ENCODE data around the gene LRRC49.

Gene LRRC49

GRCh38 chr15:71094137-71094536 is 201.5 kb downstream of the LRRC49 start:
- DNase-seq, result no peak
- no peak overlapping the region for H4K12ac ChIP-seq (ENCODE audit: low read depth, low read length)
- no CpG with 5 or more reads among the region's 2 CpGs for WGBS (ENCODE audit: extremely low coverage, insufficient coverage, insufficient read length)

GRCh38 chr15:71096676-71097075 is 204.1 kb downstream of the LRRC49 start:
- Histone ChIP-seq H3K4me2 (ENCODE audit: low read length) (no peak overlapping the region), H3K9me3 (ENCODE audit: insufficient read depth, low read depth, low read length) (peaks cover 4% of the 10 kb centered on the region), H3K27me3 (ENCODE audit: insufficient read depth, low read length) (no peaks in the 10 kb centered on the region), H3K27ac (ENCODE audit: low read depth, low read length) (no peak overlapping the region), H2BK5ac (ENCODE audit: low read depth, low read length, poor library complexity) (no peak overlapping the region), H4K12ac (ENCODE audit: low read depth, low read length) (no peak overlapping the region), H3K4ac (ENCODE audit: low read depth, low read length) (no peak overlapping the region), H3K4me3 (ENCODE audit: low read depth, low read length) (no peak overlapping the region), H2AFZ (ENCODE audit: insufficient read depth, low read length, poor library complexity) (no peak overlapping the region), H4K8ac (ENCODE audit: low read depth, low read length) (no peak overlapping the region), H2BK12ac (ENCODE audit: low read length) (no peak overlapping the region), H3K79me2 (ENCODE audit: control insufficient read depth, insufficient read depth, low read length, poor library complexity) (no peaks in the 10 kb centered on the region), H2BK120ac (ENCODE audit: insufficient read depth, low read length, poor library complexity) (no peak overlapping the region), H3K14ac (ENCODE audit: low read length) (no peak overlapping the region), H3K23ac (ENCODE audit: low read length) (no peak overlapping the region), H2AK5ac (ENCODE audit: low read length) (no peak overlapping the region), H3K18ac (ENCODE audit: low read length) (no peak overlapping the region), H3K4me1 (ENCODE audit: control insufficient read depth in 1 of 2, insufficient read depth in 2 of 2, low read length in 2 of 2) (no peaks in the 10 kb centered on the region), H3K79me1 (ENCODE audit: low read length) (no peaks in the 10 kb centered on the region), H4K91ac (ENCODE audit: low read depth, low read length) (no peak overlapping the region), H3K9ac (ENCODE audit: low read length) (no peak overlapping the region), H3K36me3 (ENCODE audit: control insufficient read depth in 1 of 2, insufficient read depth in 2 of 2, low read length in 2 of 2) (no peaks in the 10 kb centered on the region)
- peak; percentile 84 to 93 for DNase-seq
- no CpG with 5 or more reads among the region's 3 CpGs for WGBS (ENCODE audit: extremely low coverage, insufficient coverage, insufficient read length)

More at GRCh38 chr15:71094137-71094536, 201.5 kb downstream of the LRRC49 start:
- Histone ChIP-seq H3K14ac (ENCODE audit: low read length) (no peak overlapping the region), H3K79me2 (ENCODE audit: control insufficient read depth, insufficient read depth, low read length, poor library complexity) (no peaks in the 10 kb centered on the region), H3K4me1 (ENCODE audit: control insufficient read depth in 1 of 2, insufficient read depth in 2 of 2, low read length in 2 of 2) (no peaks in the 10 kb centered on the region), H4K91ac (ENCODE audit: low read depth, low read length) (no peak overlapping the region), H3K9ac (ENCODE audit: low read length) (no peak overlapping the region), H3K79me1 (ENCODE audit: low read length) (no peaks in the 10 kb centered on the region), H2BK5ac (ENCODE audit: low read depth, low read length, poor library complexity) (no peak overlapping the region), H2BK120ac (ENCODE audit: insufficient read depth, low read length, poor library complexity) (no peak overlapping the region), H3K9me3 (ENCODE audit: insufficient read depth, low read depth, low read length) (peaks cover 4% of the 10 kb centered on the region), H3K4ac (ENCODE audit: low read depth, low read length) (no peak overlapping the region), H3K27ac (ENCODE audit: low read depth, low read length) (no peak overlapping the region), H3K18ac (ENCODE audit: low read length) (no peak overlapping the region), H3K4me3 (ENCODE audit: low read depth, low read length) (no peak overlapping the region), H3K36me3 (ENCODE audit: control insufficient read depth in 1 of 2, insufficient read depth in 2 of 2, low read length in 2 of 2) (no peaks in the 10 kb centered on the region), H3K4me2 (ENCODE audit: low read length) (no peak overlapping the region), H2AFZ (ENCODE audit: insufficient read depth, low read length, poor library complexity) (no peak overlapping the region), H3K27me3 (ENCODE audit: insufficient read depth, low read length) (no peaks in the 10 kb centered on the region), H2AK5ac (ENCODE audit: low read length) (no peak overlapping the region), H3K23ac (ENCODE audit: low read length) (peak overlapping the region; percentile 69), H4K8ac (ENCODE audit: low read depth, low read length) (no peak overlapping the region), H2BK12ac (ENCODE audit: low read length) (no peak overlapping the region)

- H3K79me1 ChIP-seq (ENCODE audit: low read length), result no peaks in the 10 kb centered on the region
- H4K91ac ChIP-seq (ENCODE audit: low read depth, low read length), result no peak overlapping the region
- H3K9me3 ChIP-seq (ENCODE audit: insufficient read depth, low read depth, low read length), result peaks cover 2% of the 10 kb centered on the region
- H3K9ac ChIP-seq (ENCODE audit: low read length), result no peak overlapping the region
- H3K4me3 ChIP-seq (ENCODE audit: low read depth, low read length), result no peak overlapping the region
- H3K27me3 ChIP-seq (ENCODE audit: insufficient read depth, low read length), result no peaks in the 10 kb centered on the region
- H4K8ac ChIP-seq (ENCODE audit: low read depth, low read length), result no peak overlapping the region
- H3K27ac ChIP-seq (ENCODE audit: low read depth, low read length), result no peak overlapping the region
- DNase-seq, result no peak
- no peak overlapping the region for H3K4me2 ChIP-seq (ENCODE audit: low read length)
- H3K79me2 ChIP-seq (ENCODE audit: control insufficient read depth, insufficient read depth, low read length, poor library complexity), result no peaks in the 10 kb centered on the region
- H3K36me3 ChIP-seq (ENCODE audit: control insufficient read depth in 1 of 2, insufficient read depth in 2 of 2, low read length in 2 of 2), result no peaks in the 10 kb centered on the region
- H3K23ac ChIP-seq (ENCODE audit: low read length), result no peak overlapping the region
- no peak overlapping the region for H2AFZ ChIP-seq (ENCODE audit: insufficient read depth, low read length, poor library complexity)
- WGBS (ENCODE audit: extremely low coverage, insufficient coverage, insufficient read length), result no CpG with 5 or more reads among the region's 4 CpGs
- H3K4me1 ChIP-seq (ENCODE audit: control insufficient read depth in 1 of 2, insufficient read depth in 2 of 2, low read length in 2 of 2), result no peaks in the 10 kb centered on the region
- H3K18ac ChIP-seq (ENCODE audit: low read length), result no peak overlapping the region
- H4K12ac ChIP-seq (ENCODE audit: low read depth, low read length), result no peak overlapping the region
- no peak overlapping the region for H2BK120ac ChIP-seq (ENCODE audit: insufficient read depth, low read length, poor library complexity)
- no peak overlapping the region for H3K14ac ChIP-seq (ENCODE audit: low read length)
- no peak overlapping the region for H3K4ac ChIP-seq (ENCODE audit: low read depth, low read length)
- no peak overlapping the region for H2BK5ac ChIP-seq (ENCODE audit: low read depth, low read length, poor library complexity)
- no peak overlapping the region for H2AK5ac ChIP-seq (ENCODE audit: low read length)
- no peak overlapping the region for H2BK12ac ChIP-seq (ENCODE audit: low read length)
These were observed 205.3 kb downstream of the LRRC49 start for GRCh38 chr15:71097890-71098289.

GRCh38 chr15:71098920-71099319 is 206.3 kb downstream of the LRRC49 start:
- no peak overlapping the region for H4K12ac ChIP-seq (ENCODE audit: low read depth, low read length)
- H2BK120ac ChIP-seq (ENCODE audit: insufficient read depth, low read length, poor library complexity), result no peak overlapping the region
- H2AFZ ChIP-seq (ENCODE audit: insufficient read depth, low read length, poor library complexity), result no peak overlapping the region
- H3K79me2 ChIP-seq (ENCODE audit: control insufficient read depth, insufficient read depth, low read length, poor library complexity), result no peaks in the 10 kb centered on the region
- no peak overlapping the region for H4K91ac ChIP-seq (ENCODE audit: low read depth, low read length)
- H3K4me1 ChIP-seq (ENCODE audit: control insufficient read depth in 1 of 2, insufficient read depth in 2 of 2, low read length in 2 of 2), result no peaks in the 10 kb centered on the region
- no peak overlapping the region for H3K27ac ChIP-seq (ENCODE audit: low read depth, low read length)
- no peak for DNase-seq
- no peak overlapping the region for H3K4ac ChIP-seq (ENCODE audit: low read depth, low read length)
- no peaks in the 10 kb centered on the region for H3K36me3 ChIP-seq (ENCODE audit: control insufficient read depth in 1 of 2, insufficient read depth in 2 of 2, low read length in 2 of 2)
- H3K27me3 ChIP-seq (ENCODE audit: insufficient read depth, low read length), result no peaks in the 10 kb centered on the region
- H3K9me3 ChIP-seq (ENCODE audit: insufficient read depth, low read depth, low read length), result peaks cover 2% of the 10 kb centered on the region
- no peak overlapping the region for H3K23ac ChIP-seq (ENCODE audit: low read length)
- no peak overlapping the region for H4K8ac ChIP-seq (ENCODE audit: low read depth, low read length)
- no peak overlapping the region for H3K4me2 ChIP-seq (ENCODE audit: low read length)
- no peak overlapping the region for H2BK12ac ChIP-seq (ENCODE audit: low read length)
- no peak overlapping the region for H3K14ac ChIP-seq (ENCODE audit: low read length)
- H3K9ac ChIP-seq (ENCODE audit: low read length), result no peak overlapping the region
- H3K4me3 ChIP-seq (ENCODE audit: low read depth, low read length), result no peak overlapping the region
- H2BK5ac ChIP-seq (ENCODE audit: low read depth, low read length, poor library complexity), result no peak overlapping the region
- H3K18ac ChIP-seq (ENCODE audit: low read length), result no peak overlapping the region
- H2AK5ac ChIP-seq (ENCODE audit: low read length), result no peak overlapping the region
- no peaks in the 10 kb centered on the region for H3K79me1 ChIP-seq (ENCODE audit: low read length)
- WGBS (ENCODE audit: extremely low coverage, insufficient coverage, insufficient read length), result no CpG with 5 or more reads among the region's 1 CpG

Measured in trophoblast cell (in vitro differentiated cells and primary cell).